Fibroblast of mammary gland (primary cell): Measurements from ENCODE around the gene CRISPLD2.
A peak's percentile ranks its signal among the peaks of the same experiment; 100 is the strongest.

Source experiments
- DNase-seq: peaks from one replicate; pipeline ENCODE4 v3.0.0-alpha.2; 2010; ENCODE audit warnings: low read depth
- H3K4me3 ChIP-seq: 2 replicates; pipeline ENCODE4 v1.5.1; 2011; ENCODE audit warnings: low read depth, mild to moderate bottlenecking, low read length, moderate library complexity; ENCODE audit not compliant: control insufficient read depth
- CTCF ChIP-seq: conservative IDR thresholded peaks from 2 replicates; pipeline ENCODE4 v1.5.1; 2011; ENCODE audit warnings: low read depth, low read length, inconsistent platforms; ENCODE audit not compliant: control insufficient read depth, insufficient read depth

CRISPLD2 gene

GRCh38 chr16:84842516-84843148 lies 22.8 kb downstream of the CRISPLD2 start:
- no peak overlapping the region for H3K4me3 ChIP-seq
- no peak for DNase-seq
- no peak for TF ChIP-seq CTCF

- H3K4me3 ChIP-seq, result no peak overlapping the region
- no peak for TF ChIP-seq CTCF
- DNase-seq, result peak; percentile 21
These were observed 23.6 kb downstream of the CRISPLD2 start for GRCh38 chr16:84843149-84844048.

- no peak for TF ChIP-seq CTCF
- no peak for DNase-seq
- H3K4me3 ChIP-seq, result no peak overlapping the region
These were observed 24.2 kb downstream of the CRISPLD2 start for GRCh38 chr16:84844049-84844350.

- TF ChIP-seq CTCF, result no peak
- DNase-seq, result no peak
- no peak overlapping the region for H3K4me3 ChIP-seq
These were observed 25.0 kb downstream of the CRISPLD2 start for GRCh38 chr16:84844559-84845495.

- DNase-seq, result no peak
- no peak for TF ChIP-seq CTCF
- H3K4me3 ChIP-seq, result no peak overlapping the region
These were observed 25.8 kb downstream of the CRISPLD2 start for GRCh38 chr16:84845496-84846002.

GRCh38 chr16:84847564-84848355 lies 28.0 kb downstream of the CRISPLD2 start:
- DNase-seq, result no peak

More at GRCh38 chr16:84847564-84848355, 28.0 kb downstream of the CRISPLD2 start:
- TF ChIP-seq CTCF, result no peak
- H3K4me3 ChIP-seq, result no peak overlapping the region
